GM12874 (cell line): ENCODE data around the gene ANKFN1.

Experiments used
- TF ChIP-seq, protein P1 (sequence below): IDR thresholded peaks from 2 replicates; pipeline ENCODE4 v1.5.1; 2011; ENCODE audit warnings: low read depth, mild to moderate bottlenecking, control low read depth, low read length, moderate library complexity; ENCODE audit not compliant: insufficient read depth

Gene ANKFN1

DNA sequence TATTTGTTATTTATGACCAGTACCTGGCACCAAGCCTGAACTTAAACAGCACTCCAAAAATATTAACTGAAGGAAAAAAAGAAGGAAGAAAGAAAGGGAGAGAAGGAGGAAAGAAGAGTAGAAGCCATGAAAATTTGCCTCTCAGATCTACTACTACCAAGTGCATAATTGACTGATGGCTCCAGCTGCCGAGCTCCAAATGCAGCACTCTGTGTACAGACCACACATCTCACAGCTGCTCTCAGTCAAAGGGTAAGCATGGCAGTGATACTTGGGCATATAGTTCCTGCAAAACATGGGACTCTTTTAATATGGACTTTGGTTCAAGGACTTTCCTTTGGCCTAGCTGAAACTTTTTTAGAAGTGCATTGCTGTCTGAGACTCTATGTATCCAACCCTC lies 396.2 kb downstream of the ANKFN1 start:
- TF ChIP-seq, protein P1, sequence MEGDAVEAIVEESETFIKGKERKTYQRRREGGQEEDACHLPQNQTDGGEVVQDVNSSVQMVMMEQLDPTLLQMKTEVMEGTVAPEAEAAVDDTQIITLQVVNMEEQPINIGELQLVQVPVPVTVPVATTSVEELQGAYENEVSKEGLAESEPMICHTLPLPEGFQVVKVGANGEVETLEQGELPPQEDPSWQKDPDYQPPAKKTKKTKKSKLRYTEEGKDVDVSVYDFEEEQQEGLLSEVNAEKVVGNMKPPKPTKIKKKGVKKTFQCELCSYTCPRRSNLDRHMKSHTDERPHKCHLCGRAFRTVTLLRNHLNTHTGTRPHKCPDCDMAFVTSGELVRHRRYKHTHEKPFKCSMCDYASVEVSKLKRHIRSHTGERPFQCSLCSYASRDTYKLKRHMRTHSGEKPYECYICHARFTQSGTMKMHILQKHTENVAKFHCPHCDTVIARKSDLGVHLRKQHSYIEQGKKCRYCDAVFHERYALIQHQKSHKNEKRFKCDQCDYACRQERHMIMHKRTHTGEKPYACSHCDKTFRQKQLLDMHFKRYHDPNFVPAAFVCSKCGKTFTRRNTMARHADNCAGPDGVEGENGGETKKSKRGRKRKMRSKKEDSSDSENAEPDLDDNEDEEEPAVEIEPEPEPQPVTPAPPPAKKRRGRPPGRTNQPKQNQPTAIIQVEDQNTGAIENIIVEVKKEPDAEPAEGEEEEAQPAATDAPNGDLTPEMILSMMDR: no peak

DNA sequence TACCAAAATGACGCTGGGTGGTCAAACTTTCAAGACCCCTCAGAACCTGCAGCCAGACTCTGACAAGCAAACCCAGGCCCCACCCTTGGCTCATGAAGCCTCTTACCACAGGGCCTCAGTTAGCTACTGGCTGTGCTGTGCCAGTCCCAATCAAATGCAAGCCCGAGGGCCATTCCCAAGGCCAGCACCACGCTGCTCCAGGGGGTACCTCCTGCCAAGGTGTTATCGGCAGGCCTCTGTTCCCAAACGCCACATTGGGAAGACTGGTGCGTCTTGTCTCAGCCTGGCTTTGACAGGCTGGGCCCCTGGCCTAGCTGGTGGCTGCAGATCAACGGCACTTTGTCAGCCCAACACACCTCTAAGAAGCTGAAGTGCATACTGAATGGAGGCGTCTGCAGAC lies 404.4 kb downstream of the ANKFN1 start:
- TF ChIP-seq, protein P1: no peak

DNA sequence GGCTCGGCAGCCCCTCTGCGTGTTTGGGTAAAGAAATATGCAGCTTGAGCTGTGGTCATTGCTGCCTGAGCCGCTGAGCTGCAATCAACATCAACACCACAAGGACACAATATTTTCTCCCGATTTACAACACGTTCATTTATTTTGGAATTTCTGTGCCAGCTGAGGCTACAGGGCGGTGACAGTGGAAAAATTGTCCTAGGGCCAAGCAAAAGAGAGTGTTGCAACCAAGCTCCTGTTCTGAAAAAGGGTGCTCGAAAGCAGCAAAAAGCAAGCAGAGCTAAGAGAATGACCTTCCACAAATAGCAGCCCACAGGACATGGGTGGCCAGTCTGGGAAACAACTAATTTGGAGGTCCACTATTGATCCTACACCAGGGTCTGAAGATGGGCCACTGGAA lies 404.8 kb downstream of the ANKFN1 start:
- TF ChIP-seq, protein P1: no peak
